HepG2 (cell line): ENCODE results near the gene ATP5MC2. TPM values are rescaled to one million over a fixed set of nuclear protein-coding genes. Genes with fewer than 3 reads are reported as not detected.

Experiments
- GPBP1L1 ChIP-seq: sonication (generic); formaldehyde crosslinking; IDR thresholded peaks from 2 replicates; pipeline ENCODE4 v1.5.0; 2020; ENCODE audit warnings: mild to moderate bottlenecking, missing genetic modification reagents
- KLF16 ChIP-seq, 2 experiments: sonication (generic) in 1 of 2; formaldehyde crosslinking in 1 of 2; IDR thresholded peaks; 2 replicates each; pipeline versions ENCODE4 v1.6.1 to v1.8.0; 2016 to 2023; ENCODE audit warnings: missing genetic modification reagents in 2 of 2, missing compliant biosample characterization in 1 of 2
- MIXL1 ChIP-seq: IDR thresholded peaks from 2 replicates; pipeline ENCODE4 v1.6.1; 2016
- MTERF4 ChIP-seq: sonication (generic); formaldehyde crosslinking; IDR thresholded peaks from 2 replicates; pipeline ENCODE4 v1.8.0; 2023; ENCODE audit warnings: mild to moderate bottlenecking, missing genetic modification reagents
- MXI1 ChIP-seq: IDR thresholded peaks from 3 replicates; pipeline ENCODE4 v1.6.1; 2012; ENCODE audit warnings: low read depth, low read length, inconsistent platforms, borderline replicate concordance
- NBN ChIP-seq: fragments of 450-650 bp; conservative IDR thresholded peaks from 2 replicates; pipeline ENCODE4 v1.6.1; 2017
- NFE2 ChIP-seq: sonication (generic); formaldehyde crosslinking; IDR thresholded peaks from 2 replicates; pipeline ENCODE4 v1.4.0; 2020; ENCODE audit warnings: missing genetic modification reagents
- PAXIP1 ChIP-seq: sonication (generic); formaldehyde crosslinking; conservative IDR thresholded peaks from 2 replicates; pipeline ENCODE4 v1.4.0; 2020; ENCODE audit warnings: mild to moderate bottlenecking, missing genetic modification reagents, moderate library complexity
- PPARG ChIP-seq: conservative IDR thresholded peaks from 2 replicates; pipeline ENCODE4 v1.6.1; 2016; ENCODE audit warnings: missing biosample characterization, missing genetic modification reagents
- PRDM10 ChIP-seq: sonication (generic); formaldehyde crosslinking; IDR thresholded peaks from 2 replicates; pipeline ENCODE4 v1.4.0; 2020; ENCODE audit warnings: low read depth, missing genetic modification reagents
- SP140L ChIP-seq: sonication (generic); formaldehyde crosslinking; IDR thresholded peaks from 2 replicates; pipeline ENCODE4 v1.4.0; 2020; ENCODE audit warnings: missing genetic modification reagents, borderline replicate concordance
- SPEN ChIP-seq: sonication (generic); formaldehyde crosslinking; IDR thresholded peaks from 2 replicates; pipeline ENCODE4 v1.5.1; 2020; ENCODE audit warnings: low read depth, mild to moderate bottlenecking, missing genetic modification reagents
- TBL1XR1 ChIP-seq: fragments of 150-350 bp; IDR thresholded peaks from 2 replicates; pipeline ENCODE4 v1.6.1; 2014; ENCODE audit warnings: borderline replicate concordance, low read length; ENCODE audit not compliant: partially characterized antibody
- ZNF547 ChIP-seq: sonication (generic); formaldehyde crosslinking; IDR thresholded peaks from 2 replicates; pipeline ENCODE4 v1.5.1; 2020; ENCODE audit warnings: mild to moderate bottlenecking, missing genetic modification reagents
- ZNF563 ChIP-seq: sonication (generic); formaldehyde crosslinking; IDR thresholded peaks from 2 replicates; pipeline ENCODE4 v1.8.0; 2022; ENCODE audit warnings: mild to moderate bottlenecking, moderate library complexity, missing genetic modification reagents
- ZNF598 ChIP-seq: sonication (generic); formaldehyde crosslinking; IDR thresholded peaks from 2 replicates; pipeline ENCODE4 v1.5.1; 2020; ENCODE audit warnings: mild to moderate bottlenecking, missing genetic modification reagents, borderline replicate concordance
- ZNF790 ChIP-seq: sonication (generic); formaldehyde crosslinking; IDR thresholded peaks from 2 replicates; pipeline ENCODE4 v1.8.0; 2022; ENCODE audit warnings: missing genetic modification reagents, mild to moderate bottlenecking, borderline replicate concordance
- ZNF792 ChIP-seq: IDR thresholded peaks from 2 replicates; pipeline ENCODE4 v1.6.1; 2016
- ZSCAN20 ChIP-seq: sonication (generic); formaldehyde crosslinking; IDR thresholded peaks from 2 replicates; pipeline ENCODE4 v1.4.0; 2020; ENCODE audit warnings: missing genetic modification reagents, mild to moderate bottlenecking, borderline replicate concordance
- ZSCAN29 ChIP-seq: sonication (generic); formaldehyde crosslinking; conservative IDR thresholded peaks from 2 replicates; pipeline ENCODE4 v1.4.0; 2020; ENCODE audit warnings: mild to moderate bottlenecking, missing genetic modification reagents
- polyA plus RNA-seq, 8 experiments: library from polyadenylated mRNA; depleted of rRNA in 3 of 8; stranded (reverse) in 7 of 8; unstranded in 1 of 8; fragments of >200 nt; fragmentation: Illumina TruSeq in 4 of 8; extraction: Trizol in 4 of 8; gene quantifications; 2 replicates each; pipeline versions ENCODE4 v1.2.1 to v1.2.3, GENCODE V29; 2011 to 2016; ENCODE audit warnings: low read depth in 4 of 8, missing spikeins in 1 of 8, mixed read lengths in 1 of 8; ENCODE audit not compliant: insufficient read depth in 1 of 8
- total RNA-seq, 5 experiments: library from RNA; depleted of rRNA; stranded (reverse); fragments of >200 nt; fragmentation: Illumina TruSeq; extraction: Trizol; gene quantifications; 2 replicates each; pipeline ENCODE4 v1.2.3, GENCODE V29; 2016; ENCODE audit warnings: low read depth in 1 of 5

The ATP5MC2 gene
- total and polyA plus RNA-seq, 2 of the 13 experiments (the other 11 are each of a cell fraction or from before 2014, with no cell fraction given), result 230 to 257 TPM

GRCh38 chr12:53625946-53626701 lies 49.8 kb downstream of the ATP5MC2 start, which contains the start of gene ATF7 (continued):
- TF ChIP-seq PAXIP1 (CRISPR knock-in tag) (peak; percentile 81), PRDM10 (CRISPR knock-in tag) (peak; percentile 100), KLF16 (CRISPR knock-in tag; IDR thresholded peaks at IDR 0.05) (no peak; a peak in 1 of 4 replicates), ZSCAN20 (CRISPR knock-in tag) (no peak), ZNF547 (CRISPR knock-in tag) (peak; percentile 64; the same call in 1 of the 2 replicates), ZNF598 (CRISPR knock-in tag) (peak; percentile 19; the same call in 1 of the 2 replicates), SP140L (CRISPR knock-in tag) (no peak), NBN (no peak), PPARG (CRISPR knock-in tag) (no peak; the same call in 1 of the 2 replicates), ZNF792 (CRISPR knock-in tag) (peak; percentile 90; the same call in 1 of the 2 replicates), GPBP1L1 (CRISPR knock-in tag) (no peak), ZNF563 (no peak), MIXL1 (CRISPR knock-in tag) (0 out of 2 replicates have a peak, but pooled peaks have one; percentile 19), ZNF790 (CRISPR knock-in tag) (peak; percentile 69; the same call in 1 of the 2 replicates), MTERF4 (peak; percentile 78), NFE2 (CRISPR knock-in tag) (no peak), SPEN (peak; percentile 89), ZSCAN29 (CRISPR knock-in tag) (no peak), MXI1 (peak; percentile 96; the same call in 2 of the 3 replicates), TBL1XR1 (peak; percentile 59)
